CD4-positive, alpha-beta T cell treated with Interleukin-2 at 100 ng/mL for 4 hours (primary cell): ENCODE data around the gene SIK3.
"Not testable (repeated sequence)": the region's sequence is repeated elsewhere in the genome, so short reads cannot be mapped to it uniquely, and the experiment has no call there.

ENCODE experiments used
- DNase-seq: peaks from one replicate; pipeline ENCODE4 v3.0.0-alpha.2; 2020; ENCODE audit warnings: low spot score

Gene SIK3

GRCh38 chr11:117098269-117099232 lies at the start of gene SIK3:
TSS of gene SIK3 (minus strand) at chr11:117098428. CDS start at chr11:117098415, 13 bp downstream.
- peak; percentile 93 for DNase-seq

GRCh38 chr11:117146521-117146920 lies 48.3 kb upstream of the SIK3 start:
- no peak for DNase-seq

GRCh38 chr11:117145393-117145761 lies 47.1 kb upstream of the SIK3 start:
- DNase-seq: peak; percentile 7

- peak; percentile 22 for DNase-seq
Measured at GRCh38 chr11:117144477-117145392, 46.5 kb upstream of the SIK3 start.

GRCh38 chr11:117143871-117144476 lies 45.7 kb upstream of the SIK3 start, which contains the start of gene PAFAH1B2:
TSS of gene PAFAH1B2 (plus strand) at chr11:117144287. CDS start at chr11:117152448, 8,161 bp downstream.
- DNase-seq: peak; percentile 96

GRCh38 chr11:117143390-117143789 lies 45.2 kb upstream of the SIK3 start:
- peak; percentile 23 for DNase-seq

GRCh38 chr11:117137223-117138086 lies 39.2 kb upstream of the SIK3 start:
- DNase-seq: not testable (repeated sequence)

GRCh38 chr11:117134979-117135378 lies 36.8 kb upstream of the SIK3 start:
- DNase-seq: not testable (repeated sequence)

- DNase-seq: no peak
Measured at GRCh38 chr11:117134431-117134830, 36.2 kb upstream of the SIK3 start.

GRCh38 chr11:117130879-117131278 lies 32.7 kb upstream of the SIK3 start:
- DNase-seq: no peak

GRCh38 chr11:117130396-117130795 lies 32.2 kb upstream of the SIK3 start:
- DNase-seq: not testable (repeated sequence)

GRCh38 chr11:117128289-117128688 lies 30.1 kb upstream of the SIK3 start:
- no peak for DNase-seq

- no peak for DNase-seq
Measured at GRCh38 chr11:117127171-117127901, 29.1 kb upstream of the SIK3 start.

GRCh38 chr11:117126223-117126965 lies 28.2 kb upstream of the SIK3 start:
- DNase-seq: no peak

GRCh38 chr11:117122556-117122955 lies 24.3 kb upstream of the SIK3 start:
- no peak for DNase-seq

- no peak for DNase-seq
Measured at GRCh38 chr11:117121176-117121575, 22.9 kb upstream of the SIK3 start.

- no peak for DNase-seq
Measured at GRCh38 chr11:117117681-117118080, 19.5 kb upstream of the SIK3 start.

GRCh38 chr11:117112939-117113338 lies 14.7 kb upstream of the SIK3 start:
- not testable (repeated sequence) for DNase-seq

- DNase-seq: not testable (repeated sequence)
Measured at GRCh38 chr11:117112497-117112896, 14.3 kb upstream of the SIK3 start.
